NCI-H2227 (cell line): Measurements from ENCODE around the gene RRM1.
A peak's percentile ranks its signal among the peaks of the same experiment; 100 is the strongest.
"Not testable (repeated sequence)": the region's sequence is repeated elsewhere in the genome, so short reads cannot be mapped to it uniquely, and the experiment has no call there.

Experiments used
- DNase-seq: peaks from one replicate; lab custom pipeline; 2025; ENCODE audit not compliant: unreplicated experiment; lab: John Stamatoyannopoulos, UW

RRM1 gene

DNA sequence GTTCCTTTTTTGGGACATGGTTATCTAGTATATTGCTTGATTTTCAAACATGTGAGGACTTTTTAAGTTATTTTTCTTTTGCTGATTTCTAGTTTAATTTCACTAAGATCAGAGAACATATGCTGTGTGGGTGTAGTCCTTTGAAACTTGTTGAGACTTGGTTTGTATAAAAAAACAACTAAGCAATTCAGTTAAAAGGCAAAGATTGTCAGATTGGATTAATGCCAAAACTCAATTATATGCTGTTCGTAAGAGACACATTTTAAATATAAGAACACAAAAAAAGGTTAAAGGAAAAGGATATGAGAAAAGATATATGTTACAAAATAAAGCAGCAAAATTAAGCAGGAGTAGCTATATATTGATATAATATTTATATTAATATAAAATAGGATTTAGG, 17.8 kb upstream of the RRM1 start:
- no peak for DNase-seq

DNA sequence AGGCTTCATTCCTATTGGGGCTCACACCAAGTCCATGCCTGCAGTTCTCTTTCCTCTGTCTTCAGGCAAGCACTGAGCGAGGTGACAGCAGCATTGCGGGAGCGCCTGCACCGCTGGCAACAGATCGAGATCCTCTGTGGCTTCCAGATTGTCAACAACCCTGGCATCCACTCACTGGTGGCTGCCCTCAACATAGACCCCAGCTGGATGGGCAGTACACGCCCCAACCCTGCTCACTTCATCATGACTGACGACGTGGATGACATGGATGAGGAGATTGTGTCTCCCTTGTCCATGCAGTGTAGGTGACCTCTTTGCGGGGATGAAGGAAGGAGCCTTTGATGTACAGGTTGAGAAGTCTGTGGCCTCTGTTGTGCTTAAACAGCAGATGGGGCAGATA, 11.4 kb upstream of the RRM1 start:
- no peak for DNase-seq

DNA sequence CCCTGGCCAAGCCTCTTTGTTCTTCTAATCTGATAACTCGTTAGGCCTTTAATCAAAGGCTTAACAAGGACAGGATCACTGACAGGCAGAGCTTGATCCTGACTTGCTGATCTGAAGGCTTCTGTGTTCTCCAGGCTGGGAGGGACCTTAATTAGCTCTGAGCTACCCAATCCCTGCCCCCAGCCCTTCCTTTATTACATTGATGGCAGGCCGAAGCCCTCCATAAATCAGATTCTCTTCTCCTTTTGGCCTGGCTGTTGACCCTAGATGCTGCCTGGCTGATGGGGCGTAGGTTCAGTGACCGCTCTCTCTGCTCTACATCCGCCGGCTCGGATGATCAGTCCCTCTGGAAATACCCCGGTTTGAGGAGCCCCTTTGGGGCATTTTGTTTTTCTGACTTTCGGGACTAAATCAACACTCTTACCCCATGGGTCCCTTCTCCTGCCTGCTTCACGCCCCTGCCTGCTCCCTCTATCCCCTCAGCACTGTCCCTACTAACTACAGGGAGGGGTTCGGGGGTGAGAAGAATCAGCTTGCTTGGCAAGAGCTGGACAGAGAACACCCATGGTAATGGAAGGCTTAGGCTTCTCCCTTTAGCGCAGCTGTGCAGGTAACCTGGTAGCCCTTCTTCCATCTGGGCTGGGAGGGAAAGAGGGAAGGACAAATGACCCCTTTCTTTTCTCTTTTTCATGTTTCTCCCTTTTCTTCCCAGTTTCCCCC, 10.0 kb upstream of the RRM1 start:
- no peak for DNase-seq

DNA sequence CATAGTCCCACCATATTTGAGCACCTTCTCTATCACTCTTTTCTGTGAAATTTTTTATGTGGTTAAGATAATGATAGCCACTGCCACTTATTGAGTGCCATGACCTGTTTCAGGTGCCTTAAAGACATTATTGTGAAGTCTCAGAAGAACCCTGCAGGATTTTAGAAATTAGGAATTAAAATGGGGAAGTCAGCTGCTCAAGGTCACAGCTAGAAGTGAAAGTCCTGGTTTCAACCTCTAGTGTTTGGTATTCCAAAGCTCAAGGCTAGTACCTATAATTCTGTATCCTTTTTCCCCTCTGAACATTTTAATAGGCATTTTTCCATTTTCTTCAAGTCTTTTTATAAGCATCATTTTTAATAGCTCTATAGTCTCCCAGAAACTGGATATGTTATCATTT, 9.0 kb upstream of the RRM1 start:
- no peak for DNase-seq

DNA sequence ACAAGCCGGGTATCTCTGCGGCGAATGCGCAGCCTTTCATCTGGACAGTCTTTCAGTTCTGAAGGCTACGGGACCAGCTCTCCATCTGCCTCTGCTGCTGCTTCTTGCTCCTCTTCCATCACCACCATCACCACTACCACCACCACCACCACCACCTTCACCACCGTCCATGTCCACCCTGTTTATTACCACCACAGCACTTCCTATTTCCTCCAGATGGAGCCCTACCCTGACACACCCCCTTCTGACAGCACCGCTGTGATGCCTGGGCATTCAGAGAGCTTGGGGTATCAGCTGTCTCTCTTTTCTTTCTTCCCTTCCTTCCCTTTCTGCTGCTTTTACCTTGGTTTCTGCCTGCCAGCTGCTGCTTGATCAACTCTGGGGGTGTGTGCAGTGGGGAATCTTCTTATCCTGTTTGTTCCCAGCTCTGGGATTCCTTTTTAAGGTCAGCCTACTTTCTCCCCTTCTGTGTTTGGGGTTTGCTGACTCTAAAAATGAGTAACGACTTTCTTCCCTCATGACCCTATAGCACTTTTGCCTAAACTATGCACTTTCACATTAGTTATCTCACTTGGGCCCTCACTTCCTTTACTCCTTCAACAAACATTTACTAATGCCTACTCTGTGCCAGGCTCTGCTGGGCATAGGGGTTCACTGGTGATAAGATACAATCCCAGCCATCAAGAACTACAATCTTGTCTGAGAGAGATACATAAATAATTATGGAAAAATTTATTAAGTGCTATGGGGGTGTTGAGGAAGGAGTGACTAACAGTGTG, 7.8 kb upstream of the RRM1 start:
- DNase-seq = no peak

DNA sequence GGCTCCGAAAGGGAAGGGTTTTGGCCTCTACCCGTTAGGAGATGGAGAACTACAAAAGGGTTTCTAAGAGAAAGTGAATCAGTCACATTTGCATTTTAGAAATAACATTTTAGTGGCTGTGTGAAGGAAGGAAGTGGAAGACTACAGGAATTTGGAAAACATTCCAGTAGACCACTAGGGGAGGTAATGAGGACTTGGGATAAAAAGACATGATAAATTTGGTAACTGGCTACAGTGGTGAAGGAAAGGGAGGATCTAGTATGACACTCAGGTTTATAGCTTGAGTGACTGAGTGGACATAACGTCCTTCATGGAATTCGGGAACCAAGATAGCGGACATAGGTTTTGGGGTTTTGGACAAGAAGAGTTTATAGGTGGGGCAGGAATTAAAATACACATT, 7.0 kb upstream of the RRM1 start:
- no peak for DNase-seq

DNA sequence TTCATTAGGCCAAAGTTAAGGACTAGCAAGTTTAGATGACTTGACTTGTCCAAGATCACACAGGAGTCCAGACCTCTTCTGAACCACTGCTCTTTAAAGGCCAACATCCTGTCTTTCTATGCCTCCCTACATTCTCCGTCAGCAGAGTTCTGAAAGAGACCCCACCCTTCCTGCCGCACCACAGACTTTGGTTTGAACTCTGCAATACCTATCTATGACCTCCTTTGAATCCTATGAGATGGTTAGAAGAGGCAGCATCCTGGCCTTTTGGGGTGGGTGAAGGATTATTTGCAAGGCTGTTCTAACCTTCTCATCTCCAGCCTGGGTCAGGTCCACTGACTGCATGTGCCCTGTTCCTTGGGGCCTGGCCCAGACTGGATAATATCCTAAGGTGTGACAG, 4.3 kb upstream of the RRM1 start:
- no peak for DNase-seq

DNA sequence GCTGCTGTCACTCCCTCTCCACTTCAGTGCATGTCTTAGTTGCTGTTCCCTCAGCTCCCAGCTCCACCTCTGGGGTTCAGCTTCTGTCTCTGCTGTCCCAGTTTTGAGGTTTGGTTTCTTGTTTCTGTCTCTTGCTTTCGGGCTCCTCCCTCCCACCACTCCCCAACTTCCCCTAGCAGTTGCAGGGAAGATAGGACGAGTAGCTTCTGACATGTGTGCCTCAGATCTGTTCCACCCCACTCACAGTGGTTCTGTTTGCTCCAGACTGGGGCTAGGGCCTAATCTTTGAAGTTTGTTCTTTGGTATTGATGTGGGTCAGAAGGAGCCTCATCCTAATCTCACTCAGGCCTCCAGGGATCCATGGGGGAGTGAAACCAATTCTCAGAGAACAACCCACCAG, 2.6 kb upstream of the RRM1 start:
- no peak for DNase-seq

DNA sequence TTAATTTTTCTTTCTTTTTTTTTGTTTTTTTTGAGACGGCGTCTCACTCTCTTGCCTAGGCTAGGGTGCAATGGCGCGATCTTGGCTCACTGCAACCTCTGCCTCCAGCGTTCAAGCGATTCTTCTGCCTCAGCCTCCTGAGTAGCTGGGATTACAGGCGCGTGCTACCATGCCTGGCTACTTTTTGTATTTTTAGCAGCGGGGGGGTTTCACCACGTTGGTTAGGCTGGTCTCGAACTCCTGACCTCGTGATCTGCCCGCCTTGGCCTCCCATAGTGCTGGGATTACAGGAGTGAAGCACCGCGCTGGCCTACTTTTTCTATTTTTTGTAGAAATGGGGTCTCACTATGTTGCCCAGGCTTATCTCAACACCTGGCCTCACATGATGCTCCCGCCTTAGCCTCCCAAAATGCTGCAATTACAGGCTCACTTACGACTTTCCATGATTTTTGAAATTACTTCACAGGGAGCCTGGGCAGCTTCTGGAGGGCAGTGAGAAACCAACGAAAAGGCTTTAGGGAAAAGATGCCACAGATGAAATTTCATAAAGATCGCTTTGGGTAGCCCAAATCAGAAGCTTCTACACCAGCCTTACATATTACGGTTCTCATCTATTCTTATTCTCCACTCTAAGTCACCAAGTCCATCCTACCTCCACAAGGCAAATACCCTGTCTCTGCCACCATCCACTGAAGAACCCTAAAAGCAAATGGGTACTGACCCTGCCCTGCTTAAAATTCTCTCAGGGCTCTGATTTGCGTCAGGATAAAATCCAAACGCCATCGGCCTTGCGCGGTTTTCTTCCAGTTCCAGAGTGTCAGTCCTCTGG, 866 bp upstream of the RRM1 start:
- DNase-seq = peak; percentile 44

DNA sequence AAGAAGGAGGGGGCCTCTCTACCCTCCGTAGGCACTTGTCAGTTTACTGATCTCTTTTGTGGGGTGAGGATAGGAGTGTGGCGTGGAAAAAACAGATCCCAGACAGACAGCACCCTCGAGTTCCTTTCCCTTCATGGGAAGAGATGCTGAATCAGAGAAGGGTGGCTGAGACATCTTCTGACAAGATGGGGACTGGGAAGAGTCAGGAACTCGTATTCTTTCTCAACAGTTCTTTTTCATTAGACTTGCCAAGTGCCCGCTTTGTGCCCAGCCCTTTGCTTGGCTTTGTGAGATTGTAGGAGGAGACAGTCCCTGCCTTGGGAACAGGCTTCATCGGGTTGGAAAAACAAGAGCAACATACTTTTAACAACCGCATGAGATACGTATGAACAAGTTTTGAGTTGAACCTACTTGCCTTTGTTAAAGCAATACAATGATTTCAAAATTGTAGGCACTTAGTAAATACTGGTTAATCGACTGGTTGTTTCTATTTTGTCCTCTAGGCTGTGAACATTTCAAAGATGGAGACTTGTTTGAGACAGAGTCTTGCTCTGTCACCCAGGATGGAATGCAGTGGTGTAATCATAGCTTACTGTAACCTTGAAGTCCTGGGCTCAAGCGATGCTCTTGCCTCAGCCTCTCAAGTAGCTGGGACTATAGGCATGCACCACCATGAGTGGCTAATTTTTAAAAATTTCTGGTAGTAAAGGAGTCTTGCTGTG, 1.1 kb downstream of the RRM1 start:
- DNase-seq = peak; percentile 31

DNA sequence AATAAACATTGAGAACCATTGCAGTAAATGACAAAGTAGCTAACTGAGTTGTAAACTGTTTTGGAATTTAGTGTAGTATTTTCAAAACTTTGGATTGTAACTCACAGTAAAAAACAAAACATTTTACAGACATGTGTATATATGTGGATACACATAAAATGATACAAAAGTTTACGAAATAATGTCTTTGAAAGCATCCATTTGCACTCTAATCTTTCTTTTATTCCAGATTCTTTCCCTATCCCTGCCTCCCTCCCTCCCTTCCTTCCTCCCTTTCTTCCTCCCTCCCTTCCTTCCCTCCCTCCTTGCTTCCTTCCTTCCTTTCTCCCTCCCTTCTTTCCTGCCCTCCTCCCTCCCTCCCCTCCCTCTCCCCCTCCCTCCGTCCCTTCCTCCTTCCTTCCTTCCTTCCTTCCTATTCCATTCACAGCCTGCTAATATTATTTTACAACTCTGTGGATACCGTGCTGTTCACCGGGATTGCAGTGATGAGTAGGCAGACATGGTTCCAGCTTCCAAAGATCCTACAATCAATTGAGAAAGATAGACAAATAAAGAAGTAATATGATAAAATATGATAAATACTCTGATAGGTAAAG, 3.5 kb downstream of the RRM1 start:
- DNase-seq = no peak

DNA sequence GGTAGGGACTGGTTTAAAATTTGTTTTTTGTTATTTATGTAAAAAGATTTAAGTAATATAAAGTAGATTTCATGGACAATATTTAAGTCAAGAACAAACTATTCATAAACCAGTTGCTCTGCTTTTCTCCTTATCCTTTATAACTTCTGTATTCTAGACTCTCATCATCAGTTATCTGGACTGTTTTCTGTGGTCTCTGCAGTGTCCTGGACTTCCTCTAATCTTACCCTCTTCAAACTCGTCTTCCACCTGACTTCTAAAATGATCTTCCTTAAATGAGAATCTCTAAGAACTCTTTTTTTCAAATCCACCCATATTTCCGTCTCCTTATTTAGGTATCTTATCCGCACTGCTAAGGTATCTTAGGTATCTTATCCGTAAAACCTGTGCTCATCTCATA, 8.1 kb downstream of the RRM1 start:
- no peak for DNase-seq

DNA sequence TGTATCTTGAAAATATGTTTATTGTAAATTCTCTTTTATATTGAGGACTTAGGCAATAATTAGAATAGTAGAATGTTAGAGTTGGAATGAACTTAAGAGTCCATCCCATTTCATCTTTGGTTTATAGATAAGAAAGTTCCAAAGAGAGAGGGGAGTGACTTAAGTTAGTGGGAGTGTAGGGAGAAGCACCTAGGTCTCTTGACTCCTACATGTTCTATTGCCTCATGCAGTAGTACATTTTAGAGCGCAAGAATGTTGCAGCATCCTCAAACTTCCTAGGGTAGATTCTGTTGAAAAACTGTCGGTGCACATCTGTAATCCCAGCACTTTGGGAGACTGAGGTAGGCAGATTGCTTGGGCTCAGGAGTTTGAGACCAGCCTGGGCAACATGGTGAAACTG, 8.7 kb downstream of the RRM1 start:
- no peak for DNase-seq

DNA sequence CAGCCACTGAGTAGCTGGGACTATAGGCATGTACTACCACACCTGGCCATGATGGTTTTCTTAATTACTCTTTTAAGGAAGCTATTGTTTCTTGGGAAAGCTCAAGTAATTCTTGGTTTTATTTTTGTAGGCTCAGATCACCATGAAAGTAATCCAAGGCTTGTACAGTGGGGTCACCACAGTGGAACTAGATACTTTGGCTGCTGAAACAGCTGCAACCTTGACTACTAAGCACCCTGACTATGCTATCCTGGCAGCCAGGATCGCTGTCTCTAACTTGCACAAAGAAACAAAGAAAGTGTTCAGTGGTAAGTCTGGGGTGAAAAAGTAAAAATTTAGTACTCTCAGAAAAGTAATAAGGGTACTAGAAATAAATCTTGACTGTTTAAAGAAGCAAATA, 11.3 kb downstream of the RRM1 start:
- no peak for DNase-seq

DNA sequence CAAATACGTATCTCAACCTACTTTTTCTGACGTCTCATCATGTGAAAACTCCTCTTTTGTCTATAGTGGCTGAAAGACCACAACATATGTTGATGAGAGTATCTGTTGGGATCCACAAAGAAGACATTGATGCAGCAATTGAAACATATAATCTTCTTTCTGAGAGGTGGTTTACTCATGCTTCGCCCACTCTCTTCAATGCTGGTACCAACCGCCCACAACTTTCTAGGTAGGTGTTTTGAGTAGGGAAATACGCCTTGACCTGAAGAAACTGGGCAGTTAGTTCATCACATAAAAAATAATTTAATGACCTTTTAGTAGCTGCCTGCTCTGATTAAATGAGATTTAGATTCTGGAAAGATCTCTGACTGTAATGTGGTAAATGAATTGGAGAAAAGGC, 17.2 kb downstream of the RRM1 start:
- no peak for DNase-seq

DNA sequence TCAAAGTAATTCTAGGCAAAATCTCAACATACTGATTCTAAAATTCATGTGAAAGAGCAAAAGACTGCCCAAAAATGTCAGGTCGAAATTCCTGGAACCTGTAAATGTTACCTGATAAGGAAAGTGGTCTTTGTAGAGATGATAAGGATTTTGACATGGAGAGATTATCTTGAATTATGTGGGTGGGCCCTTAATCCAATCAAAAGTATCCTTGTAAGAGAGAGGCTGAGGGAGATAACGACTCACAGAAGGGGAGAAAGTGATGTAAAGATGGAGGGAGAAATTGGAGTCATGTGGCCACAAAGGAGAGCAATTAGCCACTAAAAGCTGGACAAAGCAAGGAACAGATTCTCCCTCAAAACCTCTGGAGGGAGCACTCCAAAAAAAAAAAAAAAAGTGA, 20.5 kb downstream of the RRM1 start:
- no peak for DNase-seq

DNA sequence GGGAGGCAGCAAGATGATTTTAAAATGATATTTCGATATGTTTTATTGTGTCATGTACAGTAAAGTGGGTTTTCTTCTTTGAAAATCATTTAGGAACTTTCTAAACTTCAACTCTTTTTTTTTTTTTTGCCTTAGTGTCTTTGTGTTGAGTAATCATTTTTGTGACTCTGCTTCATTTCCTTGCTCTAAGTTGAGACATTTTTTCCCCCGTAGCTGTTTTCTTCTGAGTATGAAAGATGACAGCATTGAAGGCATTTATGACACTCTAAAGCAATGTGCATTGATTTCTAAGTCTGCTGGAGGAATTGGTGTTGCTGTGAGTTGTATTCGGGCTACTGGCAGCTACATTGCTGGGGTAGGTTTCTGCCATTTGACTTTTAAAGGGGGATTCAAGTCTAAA, 23.5 kb downstream of the RRM1 start:
- no peak for DNase-seq

DNA sequence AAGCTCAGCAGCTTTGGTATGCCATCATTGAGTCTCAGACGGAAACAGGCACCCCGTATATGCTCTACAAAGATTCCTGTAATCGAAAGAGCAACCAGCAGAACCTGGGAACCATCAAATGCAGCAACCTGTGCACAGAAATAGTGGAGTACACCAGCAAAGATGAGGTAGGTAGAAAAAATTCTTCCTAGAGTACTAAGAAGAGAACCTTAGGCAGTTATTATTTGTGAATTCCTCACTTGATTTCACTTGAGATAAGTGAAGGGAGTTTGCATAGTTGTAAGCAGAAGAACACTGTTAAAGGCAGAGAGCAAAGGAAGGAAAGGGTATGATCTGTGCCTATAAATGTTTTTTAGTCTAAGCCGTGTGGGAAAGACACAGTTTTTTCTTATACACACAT, 28.6 kb downstream of the RRM1 start:
- no peak for DNase-seq

DNA sequence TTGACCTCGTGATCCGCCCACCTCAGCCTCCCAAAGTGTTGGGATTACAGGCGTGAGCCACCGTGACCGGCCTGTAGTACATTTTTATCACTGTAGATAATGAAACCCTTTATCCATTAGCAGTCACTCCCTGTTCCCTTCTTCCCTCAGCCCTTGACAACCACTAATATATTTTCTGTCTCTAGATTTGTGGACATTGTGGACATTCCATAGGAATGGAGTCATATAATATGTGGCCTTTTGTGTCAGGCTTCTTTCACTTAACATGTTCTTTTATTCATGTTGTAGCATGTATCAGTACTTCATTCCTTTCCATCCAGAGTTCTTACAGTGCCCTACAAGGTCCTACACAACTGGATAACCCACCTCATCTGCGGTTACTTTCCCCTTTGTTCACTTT, 30.5 kb downstream of the RRM1 start:
- DNase-seq = no peak

DNA sequence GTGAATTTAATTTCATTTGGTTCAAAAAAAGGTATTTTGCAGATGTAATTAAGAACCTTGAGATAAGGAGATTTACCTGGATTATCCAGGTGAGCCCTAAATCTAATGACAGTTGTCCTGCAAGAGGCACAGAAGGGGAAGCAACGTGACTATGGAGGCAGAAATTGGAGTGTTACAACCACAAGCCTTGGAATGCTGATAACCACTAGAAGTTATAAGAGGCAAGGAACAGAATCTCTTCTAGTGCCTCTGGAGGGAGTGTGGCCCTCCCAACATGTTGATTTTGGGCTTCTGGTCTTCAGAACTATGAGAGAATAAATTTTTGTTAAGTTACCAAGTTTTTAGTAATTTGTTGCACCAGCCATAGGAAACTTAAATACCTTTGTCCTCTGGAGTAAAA, 32.8 kb downstream of the RRM1 start:
- no peak for DNase-seq

DNA sequence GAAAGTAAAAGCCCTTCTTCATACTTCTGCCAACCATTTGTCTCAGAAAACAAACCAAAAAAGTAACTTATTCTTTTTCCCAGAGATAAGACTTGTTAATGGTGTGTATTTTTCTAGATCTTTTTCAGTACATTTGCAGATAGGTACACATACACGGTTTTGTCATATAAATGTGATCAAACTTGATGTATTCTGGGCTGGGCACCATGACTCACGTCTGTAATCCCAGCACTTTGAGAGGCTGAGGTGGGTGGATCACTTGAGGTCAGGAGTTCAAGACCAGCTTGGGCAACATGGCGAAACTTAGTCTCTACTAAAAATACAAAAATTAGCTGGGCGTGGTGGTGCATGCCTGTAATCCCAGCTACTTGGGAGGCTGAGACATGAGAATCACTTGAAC, 35.6 kb downstream of the RRM1 start:
- DNase-seq = not testable (repeated sequence)
